ENCODE results near the gene DTWD2.

DNA sequence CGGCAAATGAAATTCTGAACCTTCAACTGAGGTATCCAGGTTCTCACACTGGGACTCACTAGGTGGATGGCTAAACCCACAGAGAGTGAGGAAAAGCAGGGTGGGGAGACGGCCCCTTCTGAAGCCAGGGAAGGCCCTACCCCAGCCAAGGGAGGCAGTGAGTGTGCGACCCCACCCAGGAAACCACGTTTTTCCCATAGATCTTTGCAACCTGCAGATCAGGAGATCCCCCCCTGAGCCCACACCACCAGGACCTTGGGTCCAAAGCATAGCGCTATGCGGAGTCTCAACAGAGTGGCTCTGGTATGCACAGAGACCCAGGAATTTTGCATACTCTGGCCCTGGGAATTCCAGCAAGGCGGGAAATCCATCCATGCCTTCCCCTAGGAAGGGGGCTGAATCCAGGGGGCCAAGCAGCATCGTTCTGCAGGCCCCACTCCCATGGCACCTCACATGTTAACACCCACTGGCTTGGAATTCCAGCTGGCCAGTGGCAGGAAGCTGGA lies 19.9 kb downstream of the DTWD2 start:
- TF ChIP-seq, protein P1, sequence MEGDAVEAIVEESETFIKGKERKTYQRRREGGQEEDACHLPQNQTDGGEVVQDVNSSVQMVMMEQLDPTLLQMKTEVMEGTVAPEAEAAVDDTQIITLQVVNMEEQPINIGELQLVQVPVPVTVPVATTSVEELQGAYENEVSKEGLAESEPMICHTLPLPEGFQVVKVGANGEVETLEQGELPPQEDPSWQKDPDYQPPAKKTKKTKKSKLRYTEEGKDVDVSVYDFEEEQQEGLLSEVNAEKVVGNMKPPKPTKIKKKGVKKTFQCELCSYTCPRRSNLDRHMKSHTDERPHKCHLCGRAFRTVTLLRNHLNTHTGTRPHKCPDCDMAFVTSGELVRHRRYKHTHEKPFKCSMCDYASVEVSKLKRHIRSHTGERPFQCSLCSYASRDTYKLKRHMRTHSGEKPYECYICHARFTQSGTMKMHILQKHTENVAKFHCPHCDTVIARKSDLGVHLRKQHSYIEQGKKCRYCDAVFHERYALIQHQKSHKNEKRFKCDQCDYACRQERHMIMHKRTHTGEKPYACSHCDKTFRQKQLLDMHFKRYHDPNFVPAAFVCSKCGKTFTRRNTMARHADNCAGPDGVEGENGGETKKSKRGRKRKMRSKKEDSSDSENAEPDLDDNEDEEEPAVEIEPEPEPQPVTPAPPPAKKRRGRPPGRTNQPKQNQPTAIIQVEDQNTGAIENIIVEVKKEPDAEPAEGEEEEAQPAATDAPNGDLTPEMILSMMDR (IDR thresholded peaks at IDR 0.05), result no peak
- TF ChIP-seq SMC3 (IDR thresholded peaks at IDR 0.05; ENCODE audit: low read depth, low read length) (no peak), EP300 (IDR thresholded peaks at IDR 0.05; ENCODE audit: borderline replicate concordance in 1 of 2, low read depth in 1 of 2, low read length in 1 of 2) (no peak), FOSL2 (IDR thresholded peaks at IDR 0.05; ENCODE audit: borderline replicate concordance, low read depth) (no peak), YY1 (IDR thresholded peaks at IDR 0.05; ENCODE audit: low read depth) (no peak), POLR2AphosphoS5 (IDR thresholded peaks at IDR 0.05; ENCODE audit: low read depth, low read length) (no peak), JUND (IDR thresholded peaks at IDR 0.05) (no peak), MXI1 (IDR thresholded peaks at IDR 0.05; ENCODE audit: low read depth, low read length) (no peak)
- TF ChIP-seq, protein P2, sequence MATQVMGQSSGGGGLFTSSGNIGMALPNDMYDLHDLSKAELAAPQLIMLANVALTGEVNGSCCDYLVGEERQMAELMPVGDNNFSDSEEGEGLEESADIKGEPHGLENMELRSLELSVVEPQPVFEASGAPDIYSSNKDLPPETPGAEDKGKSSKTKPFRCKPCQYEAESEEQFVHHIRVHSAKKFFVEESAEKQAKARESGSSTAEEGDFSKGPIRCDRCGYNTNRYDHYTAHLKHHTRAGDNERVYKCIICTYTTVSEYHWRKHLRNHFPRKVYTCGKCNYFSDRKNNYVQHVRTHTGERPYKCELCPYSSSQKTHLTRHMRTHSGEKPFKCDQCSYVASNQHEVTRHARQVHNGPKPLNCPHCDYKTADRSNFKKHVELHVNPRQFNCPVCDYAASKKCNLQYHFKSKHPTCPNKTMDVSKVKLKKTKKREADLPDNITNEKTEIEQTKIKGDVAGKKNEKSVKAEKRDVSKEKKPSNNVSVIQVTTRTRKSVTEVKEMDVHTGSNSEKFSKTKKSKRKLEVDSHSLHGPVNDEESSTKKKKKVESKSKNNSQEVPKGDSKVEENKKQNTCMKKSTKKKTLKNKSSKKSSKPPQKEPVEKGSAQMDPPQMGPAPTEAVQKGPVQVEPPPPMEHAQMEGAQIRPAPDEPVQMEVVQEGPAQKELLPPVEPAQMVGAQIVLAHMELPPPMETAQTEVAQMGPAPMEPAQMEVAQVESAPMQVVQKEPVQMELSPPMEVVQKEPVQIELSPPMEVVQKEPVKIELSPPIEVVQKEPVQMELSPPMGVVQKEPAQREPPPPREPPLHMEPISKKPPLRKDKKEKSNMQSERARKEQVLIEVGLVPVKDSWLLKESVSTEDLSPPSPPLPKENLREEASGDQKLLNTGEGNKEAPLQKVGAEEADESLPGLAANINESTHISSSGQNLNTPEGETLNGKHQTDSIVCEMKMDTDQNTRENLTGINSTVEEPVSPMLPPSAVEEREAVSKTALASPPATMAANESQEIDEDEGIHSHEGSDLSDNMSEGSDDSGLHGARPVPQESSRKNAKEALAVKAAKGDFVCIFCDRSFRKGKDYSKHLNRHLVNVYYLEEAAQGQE (IDR thresholded peaks at IDR 0.05; ENCODE audit: low read depth, low read length), result no peak
- TF ChIP-seq, protein P3, sequence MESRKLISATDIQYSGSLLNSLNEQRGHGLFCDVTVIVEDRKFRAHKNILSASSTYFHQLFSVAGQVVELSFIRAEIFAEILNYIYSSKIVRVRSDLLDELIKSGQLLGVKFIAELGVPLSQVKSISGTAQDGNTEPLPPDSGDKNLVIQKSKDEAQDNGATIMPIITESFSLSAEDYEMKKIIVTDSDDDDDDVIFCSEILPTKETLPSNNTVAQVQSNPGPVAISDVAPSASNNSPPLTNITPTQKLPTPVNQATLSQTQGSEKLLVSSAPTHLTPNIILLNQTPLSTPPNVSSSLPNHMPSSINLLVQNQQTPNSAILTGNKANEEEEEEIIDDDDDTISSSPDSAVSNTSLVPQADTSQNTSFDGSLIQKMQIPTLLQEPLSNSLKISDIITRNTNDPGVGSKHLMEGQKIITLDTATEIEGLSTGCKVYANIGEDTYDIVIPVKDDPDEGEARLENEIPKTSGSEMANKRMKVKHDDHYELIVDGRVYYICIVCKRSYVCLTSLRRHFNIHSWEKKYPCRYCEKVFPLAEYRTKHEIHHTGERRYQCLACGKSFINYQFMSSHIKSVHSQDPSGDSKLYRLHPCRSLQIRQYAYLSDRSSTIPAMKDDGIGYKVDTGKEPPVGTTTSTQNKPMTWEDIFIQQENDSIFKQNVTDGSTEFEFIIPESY (IDR thresholded peaks at IDR 0.05; ENCODE audit: borderline replicate concordance, low read depth), result no peak

Measured in SK-N-SH (cell line).